ENCODE data around the gene SLC25A27. TPM values are rescaled to one million over a fixed set of nuclear protein-coding genes. Genes with fewer than 3 reads are reported as not detected.

The SLC25A27 gene
- 1 to 10 TPM; 1.6 to 2.0 TPM for total RNA-seq

- peak; percentile 88 for DNase-seq
- peak within 1 kb of the TSS; percentile 11 for H3K27ac Mint-ChIP-seq
- H3K36me3 Mint-ChIP-seq (ENCODE audit: low read depth): no peaks in the 10 kb centered on the region
- CTCF ChIA-PET: no interaction called here
- peaks cover 13% of the 10 kb centered on the region for H3K4me1 Mint-ChIP-seq (ENCODE audit: low read depth)
- H3K4me3 Mint-ChIP-seq: peak within 1 kb of the TSS; percentile 88
- H3K9me3 Mint-ChIP-seq: no peaks in the 10 kb centered on the region
- intact Hi-C loops (cut with micrococcal nuclease): loop anchor here (1.0 kb wide), 2 partner anchors 10 to 524 kb away; partner anchors contain the start of gene ENPP4
- H3K27me3 Mint-ChIP-seq (ENCODE audit: low read depth): peaks cover 39% of the 10 kb centered on the region
These were observed at the start of gene SLC25A27, which contains the start of gene CYP39A1 for GRCh38 chr6:46652603-46653438. Gene SLC25A27, plus strand, starts transcription at chr6:46652975. Its CDS starts 218 bp downstream, at chr6:46653193. Gene CYP39A1, minus strand, starts transcription at chr6:46652818. Its CDS starts 236 bp downstream, at chr6:46652582.

GRCh38 chr6:46605091-46605797, 47.5 kb upstream of the SLC25A27 start:
- no peak overlapping the region for H3K27ac Mint-ChIP-seq
- no peaks in the 10 kb centered on the region for H3K9me3 Mint-ChIP-seq
- CTCF ChIA-PET: no interaction called here

GRCh38 chr6:46606338-46606737, 46.4 kb upstream of the SLC25A27 start:
- H3K27me3 Mint-ChIP-seq (ENCODE audit: low read depth): peaks cover 12% of the 10 kb centered on the region
- H3K9me3 Mint-ChIP-seq: no peaks in the 10 kb centered on the region
- no peaks in the 10 kb centered on the region for H3K36me3 Mint-ChIP-seq (ENCODE audit: low read depth)
- H3K27ac Mint-ChIP-seq: no peak overlapping the region
- intact Hi-C loops (cut with micrococcal nuclease): no loop called here
- no peak overlapping the region for H3K4me3 Mint-ChIP-seq
- CTCF ChIA-PET: no interaction called here
- no peaks in the 10 kb centered on the region for H3K4me1 Mint-ChIP-seq (ENCODE audit: low read depth)
- no peak for DNase-seq

More at GRCh38 chr6:46605091-46605797, 47.5 kb upstream of the SLC25A27 start:
- H3K4me1 Mint-ChIP-seq (ENCODE audit: low read depth): no peaks in the 10 kb centered on the region
- H3K36me3 Mint-ChIP-seq (ENCODE audit: low read depth): no peaks in the 10 kb centered on the region
- DNase-seq: no peak
- peaks cover 16% of the 10 kb centered on the region for H3K27me3 Mint-ChIP-seq (ENCODE audit: low read depth)
- no peak overlapping the region for H3K4me3 Mint-ChIP-seq
- intact Hi-C loops (cut with micrococcal nuclease): no loop called here

- Mint-ChIP-seq H3K9me3 (no peaks in the 10 kb centered on the region), H3K27ac (no peak overlapping the region), H3K27me3 (ENCODE audit: low read depth) (peaks cover 9% of the 10 kb centered on the region), H3K36me3 (ENCODE audit: low read depth) (no peaks in the 10 kb centered on the region), H3K4me1 (ENCODE audit: low read depth) (no peaks in the 10 kb centered on the region), H3K4me3 (no peak overlapping the region)
- no peak for DNase-seq
- CTCF ChIA-PET: no interaction called here
- intact Hi-C loops (cut with micrococcal nuclease): no loop called here
These were observed 41.8 kb upstream of the SLC25A27 start for GRCh38 chr6:46610862-46611553.

- no peak overlapping the region for H3K27ac Mint-ChIP-seq
- H3K36me3 Mint-ChIP-seq (ENCODE audit: low read depth): no peaks in the 10 kb centered on the region
- H3K9me3 Mint-ChIP-seq: no peaks in the 10 kb centered on the region
- no peak overlapping the region for H3K4me3 Mint-ChIP-seq
- DNase-seq: no peak
- CTCF ChIA-PET: no interaction called here
- H3K4me1 Mint-ChIP-seq (ENCODE audit: low read depth): no peaks in the 10 kb centered on the region
- peaks cover 14% of the 10 kb centered on the region for H3K27me3 Mint-ChIP-seq (ENCODE audit: low read depth)
- intact Hi-C loops (cut with micrococcal nuclease): no loop called here
These were observed 40.1 kb upstream of the SLC25A27 start for GRCh38 chr6:46612645-46613044.

GRCh38 chr6:46618726-46619125, 34.0 kb upstream of the SLC25A27 start:
- Mint-ChIP-seq H3K4me1 (ENCODE audit: low read depth) (no peaks in the 10 kb centered on the region), H3K4me3 (no peak overlapping the region), H3K36me3 (ENCODE audit: low read depth) (no peaks in the 10 kb centered on the region), H3K27me3 (ENCODE audit: low read depth) (peaks cover 28% of the 10 kb centered on the region), H3K27ac (no peak overlapping the region), H3K9me3 (no peaks in the 10 kb centered on the region)
- no peak for DNase-seq
- CTCF ChIA-PET: no interaction called here
- intact Hi-C loops (cut with micrococcal nuclease): no loop called here

GRCh38 chr6:46626228-46626909, 26.4 kb upstream of the SLC25A27 start:
- no peak overlapping the region for H3K27ac Mint-ChIP-seq
- peaks cover 3% of the 10 kb centered on the region for H3K27me3 Mint-ChIP-seq (ENCODE audit: low read depth)
- H3K4me3 Mint-ChIP-seq: no peak overlapping the region
- H3K9me3 Mint-ChIP-seq: no peaks in the 10 kb centered on the region
- CTCF ChIA-PET: interaction anchor here (0.7 kb wide), 1 partner anchor 382 kb away, joined by 3 read pairs; no protein-coding TSS in a partner anchor
- no peaks in the 10 kb centered on the region for H3K36me3 Mint-ChIP-seq (ENCODE audit: low read depth)
- intact Hi-C loops (cut with micrococcal nuclease): loop anchor here (1.0 to 10.0 kb wide), 10 partner anchors 17 to 704 kb away; partner anchors contain the start of gene CLIC5
- H3K4me1 Mint-ChIP-seq (ENCODE audit: low read depth): peaks cover 10% of the 10 kb centered on the region
- DNase-seq: no peak

GRCh38 chr6:46626976-46627375, 25.8 kb upstream of the SLC25A27 start:
- Mint-ChIP-seq H3K4me3 (no peak overlapping the region), H3K36me3 (ENCODE audit: low read depth) (no peaks in the 10 kb centered on the region), H3K27ac (no peak overlapping the region), H3K4me1 (ENCODE audit: low read depth) (peaks cover 10% of the 10 kb centered on the region), H3K9me3 (no peaks in the 10 kb centered on the region), H3K27me3 (ENCODE audit: low read depth) (peaks cover 3% of the 10 kb centered on the region)
- intact Hi-C loops (cut with micrococcal nuclease): loop anchor here (1.0 to 10.0 kb wide), 10 partner anchors 16 to 705 kb away; partner anchors contain the start of gene CLIC5
- DNase-seq: no peak
- CTCF ChIA-PET: interaction anchor here (0.7 kb wide), 4 partner anchors 206 to 696 kb away, joined by 3 to 4 read pairs (median 3); no protein-coding TSS in a partner anchor

GRCh38 chr6:46628498-46628897, 24.3 kb upstream of the SLC25A27 start:
- Mint-ChIP-seq H3K4me1 (ENCODE audit: low read depth) (peaks cover 10% of the 10 kb centered on the region), H3K36me3 (ENCODE audit: low read depth) (no peaks in the 10 kb centered on the region), H3K27ac (no peak overlapping the region), H3K27me3 (ENCODE audit: low read depth) (peaks cover 8% of the 10 kb centered on the region), H3K9me3 (no peaks in the 10 kb centered on the region), H3K4me3 (no peak overlapping the region)
- intact Hi-C loops (cut with micrococcal nuclease): loop anchor here (5.0 to 10.0 kb wide), 4 partner anchors 156 to 706 kb away; partner anchors contain the start of gene CLIC5
- CTCF ChIA-PET: no interaction called here
- DNase-seq: no peak

GRCh38 chr6:46628976-46629375, 23.8 kb upstream of the SLC25A27 start:
- DNase-seq: no peak
- Mint-ChIP-seq H3K27me3 (ENCODE audit: low read depth) (peaks cover 5% of the 10 kb centered on the region), H3K9me3 (no peaks in the 10 kb centered on the region), H3K27ac (no peak overlapping the region), H3K4me3 (no peak overlapping the region), H3K36me3 (ENCODE audit: low read depth) (no peaks in the 10 kb centered on the region), H3K4me1 (ENCODE audit: low read depth) (peaks cover 10% of the 10 kb centered on the region)
- CTCF ChIA-PET: no interaction called here
- intact Hi-C loops (cut with micrococcal nuclease): loop anchor here (5.0 to 10.0 kb wide), 4 partner anchors 156 to 707 kb away; partner anchors contain the start of gene CLIC5

- Mint-ChIP-seq H3K27me3 (ENCODE audit: low read depth) (peaks cover 5% of the 10 kb centered on the region), H3K36me3 (ENCODE audit: low read depth) (no peaks in the 10 kb centered on the region), H3K27ac (no peak overlapping the region), H3K4me1 (ENCODE audit: low read depth) (peaks cover 10% of the 10 kb centered on the region), H3K4me3 (no peak overlapping the region), H3K9me3 (no peaks in the 10 kb centered on the region)
- no peak for DNase-seq
- intact Hi-C loops (cut with micrococcal nuclease): loop anchor here (5.0 to 10.0 kb wide), 4 partner anchors 155 to 707 kb away; partner anchors contain the start of gene CLIC5
- CTCF ChIA-PET: no interaction called here
These were observed 23.1 kb upstream of the SLC25A27 start for GRCh38 chr6:46629691-46630090.

Measured in activated naive CD4-positive, alpha-beta T cell treated with anti-CD3 and anti-CD28 coated beads for 36 hours (primary cell).